Liver (tissue), 3 donors: ENCODE data around the gene PLA2G4B.

Experiments used
- CTCF ChIP-seq: fragments of 150-350 bp; IDR thresholded peaks from 2 replicates; pipeline ENCODE4 v1.5.1; 2017; ENCODE audit warnings: improper control_type of control experiment, low read depth, low read length; ENCODE audit not compliant: missing input control
- REST ChIP-seq: IDR thresholded peaks from 2 replicates; pipeline ENCODE4 v1.6.1; 2016; ENCODE audit warnings: antibody characterized with exemption, mild to moderate bottlenecking
- TAF1 ChIP-seq: conservative IDR thresholded peaks from 2 replicates; pipeline ENCODE4 v1.6.1; 2016; ENCODE audit warnings: antibody characterized with exemption, mild to moderate bottlenecking
- ZBTB33 ChIP-seq: IDR thresholded peaks from 2 replicates; pipeline ENCODE4 v1.6.1; 2016; ENCODE audit warnings: antibody characterized with exemption
- donor health status: healthy.
- donor health status: healthy.

GRCh38 chr15:41896566-41896965 is 57.9 kb downstream of the PLA2G4B start:
- TF ChIP-seq ZBTB33 (no peak), REST (no peak), CTCF (no peak), TAF1 (no peak)
